ENCODE measurements around the gene HOMER1.

HOMER1 gene

GRCh38 chr5:79513704-79514390, at the start of gene HOMER1:
HOMER1 (minus strand) TSS chr5:79514134; CDS start chr5:79512774, 1,360 bp downstream.
- peak; percentile 74 to 79 for DNase-seq

GRCh38 chr5:79563247-79563590, 49.3 kb upstream of the HOMER1 start:
- DNase-seq = no peak

- DNase-seq = no peak
Observed at GRCh38 chr5:79562351-79563246, 48.7 kb upstream of the HOMER1 start.

DNA sequence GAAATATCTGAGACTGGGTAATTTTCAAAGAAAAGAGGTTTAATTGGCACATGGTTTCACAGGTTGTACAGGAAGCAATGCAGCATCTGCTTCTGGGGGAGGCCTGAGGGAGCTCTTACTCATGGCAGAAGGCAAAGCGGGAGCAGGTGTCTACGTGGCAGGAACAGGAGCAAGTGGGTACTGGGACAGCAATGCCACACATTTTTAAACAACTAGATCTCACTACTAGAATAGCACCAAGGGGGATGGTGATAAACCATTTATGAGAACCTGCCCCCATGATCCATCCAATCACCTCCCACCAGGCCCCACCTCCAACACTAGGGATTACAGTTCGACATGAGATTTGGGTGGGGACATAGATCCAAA, 47.6 kb upstream of the HOMER1 start:
- DNase-seq = peak; percentile 8 to 18

DNA sequence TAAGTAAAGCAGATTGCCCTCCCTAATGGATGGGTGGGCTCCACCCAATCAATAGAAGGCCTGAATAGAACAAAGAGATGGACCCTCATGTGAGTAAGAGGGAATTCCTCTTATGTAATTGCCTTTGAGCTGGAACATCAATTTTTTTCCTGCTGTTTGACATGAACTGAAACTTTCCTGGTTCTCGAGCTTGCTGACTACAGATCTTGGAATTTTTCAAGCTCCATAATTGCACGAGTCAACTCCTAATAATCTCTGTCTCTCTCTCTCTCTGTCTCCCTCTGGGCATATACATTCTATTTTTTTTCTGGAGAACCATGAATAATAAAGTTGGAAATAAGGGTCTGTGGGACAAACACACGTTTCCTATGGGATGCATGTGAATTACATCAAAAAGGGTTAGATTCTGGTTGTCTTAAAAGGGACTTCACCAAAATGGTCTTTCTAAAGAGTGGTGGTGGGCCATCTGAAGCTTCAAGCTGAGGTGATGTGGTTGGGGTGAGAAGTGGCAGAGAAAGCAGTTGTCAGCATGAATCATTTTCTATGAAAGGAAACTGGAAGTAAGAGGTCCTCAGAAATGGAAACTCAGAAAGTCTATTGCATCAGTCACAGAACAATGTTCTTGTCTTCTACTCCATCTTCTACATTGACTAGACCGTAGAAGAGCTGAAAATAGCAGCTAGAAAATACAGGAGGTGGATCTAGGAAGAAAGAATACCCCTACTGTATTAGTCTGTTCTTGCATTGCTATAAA, 47.0 kb upstream of the HOMER1 start:
- DNase-seq = peak in 1 of 2 experiments; percentile 5

DNA sequence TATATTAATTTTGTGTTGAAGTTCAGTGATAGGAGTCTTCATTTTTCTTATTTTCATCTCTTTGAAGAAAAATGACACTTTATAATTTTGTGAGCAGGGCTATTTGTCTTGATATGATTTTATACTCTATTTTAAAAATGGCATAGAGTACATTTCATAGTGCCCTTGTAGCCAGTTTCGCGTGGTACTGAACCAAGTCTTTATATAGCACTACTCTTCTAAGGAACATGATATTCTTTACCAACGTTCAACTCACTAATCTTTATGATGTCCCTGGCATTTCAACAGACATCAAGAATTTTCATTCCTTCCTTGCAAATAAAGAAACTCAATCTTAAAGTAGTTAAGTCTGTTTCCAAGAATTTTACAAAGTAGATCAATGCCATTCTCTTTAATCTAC, 41.5 kb upstream of the HOMER1 start:
- DNase-seq = no peak

DNA sequence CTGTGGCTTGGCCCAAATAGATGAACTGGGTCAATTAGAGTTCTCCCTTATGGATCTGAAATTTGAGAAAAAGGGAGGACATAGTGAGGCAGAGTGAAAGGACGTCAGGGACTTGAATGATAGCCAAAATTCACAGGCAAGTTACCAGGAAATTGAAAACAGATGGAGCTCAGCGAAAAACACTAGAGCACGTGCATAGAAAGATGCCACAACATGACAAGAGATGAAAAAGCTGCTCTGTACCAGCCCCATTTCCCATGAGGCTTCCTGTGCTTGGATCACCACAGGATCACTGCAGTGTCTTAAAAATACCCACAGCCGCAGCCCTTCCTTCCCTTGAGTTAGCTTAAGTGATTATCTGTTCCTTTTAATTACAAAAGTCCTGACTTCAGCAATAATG, 39.0 kb upstream of the HOMER1 start:
- no peak for DNase-seq

- no peak for DNase-seq
Observed at GRCh38 chr5:79547982-79548381, 34.0 kb upstream of the HOMER1 start.

- no peak for DNase-seq
Observed at GRCh38 chr5:79547429-79547822, 33.5 kb upstream of the HOMER1 start.

DNA sequence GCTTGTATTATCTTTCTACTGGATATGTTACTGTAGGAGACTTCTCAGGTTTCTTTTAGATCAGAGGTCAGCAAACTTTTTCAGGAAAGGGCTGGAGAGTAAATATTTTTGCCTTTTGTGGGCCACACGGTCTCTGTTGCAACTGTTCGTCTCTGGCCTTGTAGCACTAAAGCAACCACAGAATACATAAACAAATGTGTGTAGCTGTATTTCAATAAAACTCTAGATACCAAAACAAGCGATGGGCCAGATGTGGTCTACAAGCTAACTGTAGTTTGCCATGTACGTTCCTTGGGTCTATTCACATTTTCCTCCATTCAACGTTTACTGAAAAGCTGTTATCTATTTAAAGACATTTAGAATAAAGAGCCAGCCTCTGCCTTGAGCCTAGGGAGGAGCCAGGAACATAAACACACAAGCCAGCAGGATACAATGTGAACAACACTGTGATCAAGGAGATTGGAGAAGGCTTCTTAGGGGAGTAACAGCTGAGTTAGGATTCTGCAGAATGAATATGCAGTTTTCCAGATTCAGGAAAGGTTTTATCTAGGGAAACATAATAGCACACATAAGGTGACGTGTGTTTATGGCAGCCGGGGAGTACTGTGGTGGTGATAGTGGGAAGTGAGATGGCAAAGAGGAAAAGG, 33.0 kb upstream of the HOMER1 start:
- DNase-seq = no peak

DNA sequence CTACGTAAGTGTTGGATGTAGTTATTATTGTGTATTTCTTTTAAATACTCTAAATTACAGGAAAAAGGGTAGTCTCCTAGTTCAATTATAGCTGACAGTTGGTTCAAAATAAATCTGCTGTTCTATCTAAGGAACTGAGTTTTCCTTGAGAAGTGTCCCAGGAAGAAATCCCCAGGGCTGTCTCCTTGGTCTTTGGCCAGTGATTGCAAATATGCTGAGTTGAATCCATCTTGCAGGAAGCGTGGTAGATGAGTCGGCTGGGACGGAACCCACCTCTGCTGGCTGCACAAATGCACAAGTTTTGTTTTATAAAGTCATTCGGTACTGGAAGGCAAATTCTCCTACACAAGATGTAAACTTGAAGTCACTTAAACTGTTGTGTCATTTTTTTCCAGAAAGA, 30.2 kb upstream of the HOMER1 start:
- DNase-seq = no peak

- DNase-seq = no peak
Observed at GRCh38 chr5:79540939-79541338, 27.0 kb upstream of the HOMER1 start.

GRCh38 chr5:79536193-79536906, 22.4 kb upstream of the HOMER1 start:
- DNase-seq = no peak

GRCh38 chr5:79535477-79536192, 21.7 kb upstream of the HOMER1 start:
- DNase-seq = no peak

DNA sequence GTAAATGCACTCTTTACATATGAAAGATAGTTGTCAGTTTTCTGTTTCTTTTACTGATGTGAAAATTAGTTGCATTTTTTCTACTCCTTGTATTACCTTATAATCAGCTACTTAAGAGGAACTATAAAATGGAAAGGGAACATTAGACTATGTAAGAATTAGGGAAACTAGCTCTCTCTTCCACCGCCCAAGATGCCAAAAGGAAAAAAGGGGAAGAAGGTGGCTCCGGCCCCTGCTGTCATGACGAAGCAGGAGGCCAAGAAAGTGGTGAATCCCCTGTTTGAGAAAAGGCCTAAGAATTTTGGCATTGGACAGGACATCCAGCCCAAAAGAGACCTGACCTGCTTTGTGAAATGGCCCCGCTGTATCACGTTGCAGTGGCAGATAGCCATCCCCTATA, 15.2 kb upstream of the HOMER1 start:
- no peak for DNase-seq

GRCh38 chr5:79527431-79527830, 13.5 kb upstream of the HOMER1 start:
- DNase-seq = no peak

GRCh38 chr5:79526928-79527327, 13.0 kb upstream of the HOMER1 start:
- DNase-seq = no peak

GRCh38 chr5:79526493-79526892, 12.6 kb upstream of the HOMER1 start:
- no peak for DNase-seq

DNA sequence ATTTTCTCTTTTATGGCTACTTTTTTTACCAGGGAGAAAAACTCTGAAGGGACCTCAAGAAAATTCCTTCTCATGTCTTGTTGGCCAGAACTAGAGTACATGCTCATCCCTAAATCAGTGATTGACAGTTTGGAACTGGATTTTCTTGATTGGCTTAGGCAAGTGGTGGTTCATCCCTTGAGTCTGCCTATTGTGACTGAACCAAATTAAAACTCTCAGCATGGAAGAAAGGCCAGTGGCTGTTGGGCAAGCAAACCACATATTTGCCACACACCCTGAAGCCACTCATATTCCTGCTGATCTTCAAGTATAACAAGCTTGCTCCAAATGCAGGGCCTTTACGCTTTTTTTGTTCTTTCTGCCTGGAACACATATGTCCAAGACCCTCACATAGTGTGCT, 7.2 kb upstream of the HOMER1 start:
- DNase-seq = no peak

GRCh38 chr5:79518718-79519117, 4.8 kb upstream of the HOMER1 start:
- no peak for DNase-seq

GRCh38 chr5:79517601-79518000, 3.7 kb upstream of the HOMER1 start:
- DNase-seq = no peak

- no peak for DNase-seq
Observed at GRCh38 chr5:79516986-79517385, 3.1 kb upstream of the HOMER1 start.
